GM18519 (cell line): ENCODE data around the gene RAB11A.

ENCODE experiments used
- ATAC-seq: cut with Tn5 transposase; IDR thresholded peaks from one replicate; pipeline ENCODE4 v1.9.1; 2021; ENCODE audit warnings: mild to moderate bottlenecking, moderate library complexity; ENCODE audit not compliant: unreplicated experiment, low FRiP score

RAB11A gene

GRCh38 chr15:65914981-65915925 is 46.0 kb downstream of the RAB11A start:
- no peak for ATAC-seq

GRCh38 chr15:65916041-65916663 is 46.9 kb downstream of the RAB11A start:
- ATAC-seq = no peak

DNA sequence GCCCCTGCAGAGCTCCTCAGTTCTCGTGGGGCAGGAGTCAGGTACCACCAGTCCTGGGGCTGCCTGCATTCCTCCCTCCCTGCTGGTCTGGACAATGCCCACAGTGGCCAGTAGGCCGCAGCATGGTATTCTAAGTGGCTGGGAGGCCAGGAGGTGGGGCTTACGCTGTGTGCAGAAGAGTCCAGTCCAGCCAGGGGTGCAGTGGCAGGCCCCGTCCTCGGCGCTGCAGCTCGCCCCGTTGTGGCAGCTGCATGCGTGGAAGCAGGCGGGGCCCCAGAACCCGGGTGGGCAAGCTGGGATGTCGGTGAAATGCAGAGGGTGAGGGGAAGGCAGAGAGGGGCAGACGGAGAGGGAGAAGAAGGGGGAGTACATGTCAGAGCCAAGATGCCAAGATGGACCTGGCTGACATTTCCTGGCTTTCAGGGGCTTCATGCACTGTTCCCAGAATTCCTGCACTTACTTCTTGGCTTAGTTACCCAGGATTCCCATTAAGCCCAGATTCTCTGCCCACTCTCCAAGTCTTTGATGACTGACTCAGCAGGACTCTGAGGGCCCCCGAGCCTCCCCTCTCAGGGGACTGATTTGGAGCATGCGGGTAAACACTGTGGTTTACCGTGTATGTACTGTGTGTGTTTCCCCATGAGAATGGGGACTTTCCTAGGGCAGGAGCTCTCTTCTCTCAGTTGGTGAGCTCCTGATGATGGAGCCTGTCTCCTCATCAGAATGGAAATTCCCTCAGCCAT is 47.5 kb downstream of the RAB11A start:
- peak; percentile 58 for ATAC-seq

DNA sequence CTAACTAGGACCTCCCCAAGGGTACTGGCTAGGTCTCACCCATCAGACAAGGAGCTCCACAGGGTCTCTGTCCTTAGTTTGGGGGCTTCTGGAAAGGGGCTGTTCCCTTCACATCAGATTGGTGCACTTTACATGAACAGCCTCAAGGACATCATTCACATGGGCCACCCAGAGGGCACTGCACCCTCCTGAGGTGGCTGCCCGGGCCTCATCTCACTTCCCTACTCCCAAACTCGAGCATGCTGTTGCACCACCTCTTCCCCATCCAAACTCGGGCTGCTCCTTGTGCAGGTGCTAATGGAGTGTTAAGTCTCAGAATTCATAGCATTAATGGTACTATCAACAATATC is 48.1 kb downstream of the RAB11A start:
- no peak for ATAC-seq

DNA sequence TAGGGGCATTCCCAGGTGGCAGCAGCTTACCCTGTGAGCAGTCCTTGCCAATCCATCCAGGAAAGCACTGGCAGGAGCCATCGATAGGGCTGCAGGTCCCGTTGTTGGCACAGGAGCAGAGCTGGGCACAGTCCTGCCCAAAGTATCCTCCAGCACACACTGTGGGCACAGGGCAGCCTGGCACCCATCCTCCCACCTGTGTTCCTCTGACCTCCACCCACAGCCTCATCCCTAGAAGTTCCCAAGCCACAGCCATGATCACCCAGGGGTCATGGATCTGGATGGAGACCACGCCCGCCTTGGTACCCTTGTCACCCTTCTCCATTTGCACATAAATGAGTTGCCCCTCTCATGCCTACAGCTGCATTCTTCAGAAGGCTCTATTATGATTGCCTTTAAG is 48.6 kb downstream of the RAB11A start:
- no peak for ATAC-seq

GRCh38 chr15:65918357-65918920 is 49.1 kb downstream of the RAB11A start:
- no peak for ATAC-seq

DNA sequence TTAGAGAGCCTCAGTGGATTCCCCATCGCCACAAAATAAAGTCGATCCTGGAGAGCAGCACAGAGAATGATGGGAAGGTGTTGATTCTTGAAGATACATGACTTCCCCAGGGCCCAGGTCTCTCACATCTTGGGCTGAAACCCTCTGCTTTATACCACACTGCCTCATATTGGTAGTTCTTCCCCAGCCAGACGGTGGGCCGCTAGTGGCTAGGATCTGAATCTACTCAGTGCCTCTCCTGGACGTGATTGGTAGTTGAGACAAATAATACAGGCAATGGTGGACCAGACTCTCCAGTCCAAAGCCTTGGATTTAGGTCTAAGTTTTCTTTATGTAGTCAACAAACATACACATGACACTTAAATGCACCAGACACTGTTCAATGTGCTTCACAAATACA is 49.7 kb downstream of the RAB11A start:
- no peak for ATAC-seq

GRCh38 chr15:65919353-65919752 is 50.1 kb downstream of the RAB11A start:
- ATAC-seq = no peak

DNA sequence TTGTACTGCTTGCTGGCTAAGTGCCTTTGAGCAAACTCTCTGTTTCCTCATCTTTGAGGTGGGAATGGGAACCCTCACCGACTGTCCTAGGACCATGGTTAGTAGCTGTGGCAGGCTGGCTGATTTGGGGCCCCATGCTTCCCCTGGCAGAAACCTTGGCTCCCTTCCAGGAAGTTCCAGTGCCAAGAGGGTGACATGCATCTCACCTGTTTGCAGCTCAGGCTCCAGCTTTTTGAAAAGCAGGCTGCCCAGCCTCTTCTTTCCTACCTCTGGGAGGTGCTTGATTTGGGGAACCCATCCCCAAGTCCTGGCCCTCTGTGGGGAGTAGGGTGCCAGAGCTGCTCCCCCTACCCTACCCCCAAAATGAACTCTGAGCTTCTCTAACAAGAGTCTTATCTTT is 50.8 kb downstream of the RAB11A start:
- no peak for ATAC-seq

DNA sequence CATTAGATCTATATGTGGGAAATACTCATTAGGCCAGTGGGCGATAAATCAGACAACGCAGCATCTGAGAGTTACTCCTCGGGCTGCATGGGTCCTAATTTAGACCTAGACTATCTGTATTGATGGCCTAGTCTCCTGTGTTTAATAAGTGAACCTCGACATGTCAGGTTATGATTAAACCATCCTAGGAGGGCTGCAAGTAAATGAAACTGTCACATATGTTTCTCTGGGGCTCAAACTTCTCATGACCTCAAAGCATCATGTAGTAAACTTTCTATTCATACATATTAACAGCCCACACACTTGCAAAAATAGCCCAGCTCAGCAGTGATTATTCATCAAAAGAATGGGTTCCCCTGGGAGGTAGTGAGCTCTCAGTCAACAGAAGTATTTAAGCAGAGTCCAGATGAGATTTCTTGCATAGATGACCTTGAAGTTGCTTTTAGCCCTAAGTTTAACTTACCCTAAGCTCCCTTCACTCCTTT is 51.6 kb downstream of the RAB11A start:
- no peak for ATAC-seq

- no peak for ATAC-seq
Observed at GRCh38 chr15:65921780-65922179, 52.5 kb downstream of the RAB11A start.

GRCh38 chr15:65922621-65923020 is 53.3 kb downstream of the RAB11A start:
- no peak for ATAC-seq

GRCh38 chr15:65923264-65923663 is 54.0 kb downstream of the RAB11A start:
- no peak for ATAC-seq

DNA sequence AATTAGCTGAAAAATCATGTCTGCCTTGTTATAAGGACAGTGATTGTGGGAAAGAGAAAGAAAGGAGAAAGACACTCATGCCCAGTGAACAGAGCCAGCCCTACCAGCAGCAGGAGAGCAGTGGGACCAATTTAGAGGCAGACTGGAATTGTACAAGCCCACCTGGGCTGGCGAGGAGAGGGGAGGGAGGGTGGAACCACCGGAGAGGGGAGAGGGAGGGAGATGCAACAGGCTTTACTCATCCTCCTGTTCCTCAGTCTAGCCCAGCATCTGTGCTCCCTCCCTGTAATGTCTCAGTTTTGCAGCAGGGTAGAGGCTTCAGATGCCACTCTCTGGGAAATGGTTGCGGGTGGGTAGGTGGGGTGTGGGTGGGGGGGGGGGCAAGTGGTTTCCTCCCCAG is 54.7 kb downstream of the RAB11A start:
- ATAC-seq = no peak

- ATAC-seq = no peak
Observed at GRCh38 chr15:65925338-65925737, 56.0 kb downstream of the RAB11A start.

DNA sequence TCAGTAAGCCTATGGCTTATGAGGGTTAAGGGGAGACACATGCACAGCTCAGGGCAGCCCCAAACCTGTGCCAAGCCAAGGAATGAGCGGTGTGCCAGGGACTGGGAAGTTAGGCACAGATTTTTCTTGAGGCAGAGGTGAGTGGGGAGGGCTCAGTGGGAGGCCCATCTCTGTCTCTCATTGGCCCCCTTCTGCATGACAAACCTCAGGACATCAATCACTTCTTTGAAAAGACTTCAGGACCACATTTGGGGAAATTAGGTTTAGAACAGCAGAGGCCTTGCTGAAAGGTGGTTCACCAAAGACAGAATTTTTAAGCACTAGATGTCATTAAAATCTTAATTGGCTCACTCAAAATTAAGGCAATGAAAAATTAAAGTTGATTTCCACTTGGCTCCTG is 57.2 kb downstream of the RAB11A start:
- ATAC-seq = no peak

DNA sequence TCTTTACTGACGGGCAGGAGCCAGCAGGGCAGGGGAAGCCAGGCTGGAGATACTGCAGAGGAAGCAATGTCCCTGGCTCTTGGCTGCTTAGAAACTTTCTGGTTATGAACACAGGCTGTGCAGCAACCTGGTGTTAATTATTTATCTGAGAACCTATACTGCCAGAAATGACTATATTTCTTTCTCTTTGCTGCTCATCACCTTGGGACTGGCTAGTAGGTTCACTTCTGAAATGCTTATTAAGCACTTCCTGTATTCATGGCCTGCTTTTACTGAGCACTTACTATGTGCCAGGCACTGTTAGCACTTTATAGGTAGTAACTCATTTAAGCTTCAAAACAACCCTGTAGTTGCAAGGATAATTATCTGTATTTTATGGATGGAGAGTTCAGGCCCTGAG is 57.6 kb downstream of the RAB11A start:
- ATAC-seq = no peak

GRCh38 chr15:65927545-65927944 is 58.3 kb downstream of the RAB11A start:
- ATAC-seq = no peak

DNA sequence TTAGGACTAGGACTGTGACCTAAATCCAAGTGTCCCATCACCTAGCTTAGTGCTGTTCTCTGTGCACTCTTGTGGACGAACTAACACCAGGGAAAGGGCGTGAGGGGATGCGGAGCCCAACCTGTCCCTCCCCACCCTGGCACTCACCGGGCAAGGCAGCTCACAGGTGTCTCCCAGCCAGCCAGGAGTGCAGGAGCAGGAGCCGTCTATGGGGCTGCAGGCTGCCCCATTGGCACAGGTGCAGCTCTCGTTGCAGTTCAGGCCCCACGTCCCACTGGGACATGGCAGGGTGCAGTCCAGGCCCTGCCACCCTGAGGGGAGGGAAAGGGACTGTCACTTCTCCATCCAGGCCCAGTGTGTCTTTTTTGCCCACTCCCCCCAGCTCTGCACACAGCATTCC is 60.3 kb downstream of the RAB11A start:
- no peak for ATAC-seq

- ATAC-seq = no peak
Observed at GRCh38 chr15:65930134-65930533, 60.8 kb downstream of the RAB11A start.

- no peak for ATAC-seq
Observed at GRCh38 chr15:65931221-65931620, 61.9 kb downstream of the RAB11A start.
